ENCODE data around the gene EVI5.
"Not testable (repeated sequence)": the region's sequence is repeated elsewhere in the genome, so short reads cannot be mapped to it uniquely, and the experiment has no call there.

- TF ChIP-seq, protein P1, sequence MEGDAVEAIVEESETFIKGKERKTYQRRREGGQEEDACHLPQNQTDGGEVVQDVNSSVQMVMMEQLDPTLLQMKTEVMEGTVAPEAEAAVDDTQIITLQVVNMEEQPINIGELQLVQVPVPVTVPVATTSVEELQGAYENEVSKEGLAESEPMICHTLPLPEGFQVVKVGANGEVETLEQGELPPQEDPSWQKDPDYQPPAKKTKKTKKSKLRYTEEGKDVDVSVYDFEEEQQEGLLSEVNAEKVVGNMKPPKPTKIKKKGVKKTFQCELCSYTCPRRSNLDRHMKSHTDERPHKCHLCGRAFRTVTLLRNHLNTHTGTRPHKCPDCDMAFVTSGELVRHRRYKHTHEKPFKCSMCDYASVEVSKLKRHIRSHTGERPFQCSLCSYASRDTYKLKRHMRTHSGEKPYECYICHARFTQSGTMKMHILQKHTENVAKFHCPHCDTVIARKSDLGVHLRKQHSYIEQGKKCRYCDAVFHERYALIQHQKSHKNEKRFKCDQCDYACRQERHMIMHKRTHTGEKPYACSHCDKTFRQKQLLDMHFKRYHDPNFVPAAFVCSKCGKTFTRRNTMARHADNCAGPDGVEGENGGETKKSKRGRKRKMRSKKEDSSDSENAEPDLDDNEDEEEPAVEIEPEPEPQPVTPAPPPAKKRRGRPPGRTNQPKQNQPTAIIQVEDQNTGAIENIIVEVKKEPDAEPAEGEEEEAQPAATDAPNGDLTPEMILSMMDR (IDR thresholded peaks at IDR 0.05) = peak in 4 of 12 donors; percentile 18 to 33 (median 29)
- TF ChIP-seq POLR2A (IDR thresholded peaks at IDR 0.05) = not testable (repeated sequence)
Measured at GRCh38 chr1:92783550-92783949, 1.4 kb downstream of the EVI5 start.
